ENCODE results near the gene MRPL21.

MRPL21 gene

GRCh38 chr11:68941324-68942094 is 37.9 kb upstream of the MRPL21 start:
- Histone ChIP-seq H3K4me1 (no peaks in the 10 kb centered on the region), H3K79me2 (no peaks in the 10 kb centered on the region), H3K27me3 (ENCODE audit: control insufficient read depth, insufficient read depth, low read length) (no peaks in the 10 kb centered on the region), H3K9me3 (ENCODE audit: control insufficient read depth, low read length) (no peaks in the 10 kb centered on the region), H3K27ac (no peak overlapping the region), H3K4me3 (ENCODE audit: low read depth, low read length) (no peak overlapping the region), H3K36me3 (ENCODE audit: control insufficient read depth, insufficient read depth, low read length) (no peaks in the 10 kb centered on the region), H3K9ac (no peak overlapping the region), H2AFZ (no peak overlapping the region), H3K4me2 (ENCODE audit: low read length) (no peak overlapping the region)
- TF ChIP-seq CTCF (IDR thresholded peaks at IDR 0.05) = no peak

GRCh38 chr11:68940651-68941323 is 37.2 kb upstream of the MRPL21 start:
- Histone ChIP-seq H3K36me3 (ENCODE audit: control insufficient read depth, insufficient read depth, low read length) (no peaks in the 10 kb centered on the region), H3K4me3 (ENCODE audit: low read depth, low read length) (no peak overlapping the region), H3K27me3 (ENCODE audit: control insufficient read depth, insufficient read depth, low read length) (no peaks in the 10 kb centered on the region), H3K4me1 (no peaks in the 10 kb centered on the region), H3K9ac (no peak overlapping the region), H2AFZ (no peak overlapping the region), H3K27ac (no peak overlapping the region), H3K79me2 (no peaks in the 10 kb centered on the region), H3K4me2 (ENCODE audit: low read length) (no peak overlapping the region), H3K9me3 (ENCODE audit: control insufficient read depth, low read length) (no peaks in the 10 kb centered on the region)
- TF ChIP-seq CTCF (IDR thresholded peaks at IDR 0.05) = no peak

- Histone ChIP-seq H3K9me3 (ENCODE audit: control insufficient read depth, low read length) (no peaks in the 10 kb centered on the region), H3K4me2 (ENCODE audit: low read length) (no peak overlapping the region), H2AFZ (no peak overlapping the region), H3K4me3 (ENCODE audit: low read depth, low read length) (no peak overlapping the region), H3K9ac (no peak overlapping the region), H3K27me3 (ENCODE audit: control insufficient read depth, insufficient read depth, low read length) (no peaks in the 10 kb centered on the region), H3K79me2 (no peaks in the 10 kb centered on the region), H3K27ac (no peak overlapping the region), H3K4me1 (no peaks in the 10 kb centered on the region), H3K36me3 (ENCODE audit: control insufficient read depth, insufficient read depth, low read length) (no peaks in the 10 kb centered on the region)
- no peak for TF ChIP-seq CTCF (IDR thresholded peaks at IDR 0.05)
Measured at GRCh38 chr11:68939583-68940555, 36.2 kb upstream of the MRPL21 start.

- no peak for TF ChIP-seq CTCF (IDR thresholded peaks at IDR 0.05)
- Histone ChIP-seq H3K79me2 (no peaks in the 10 kb centered on the region), H3K27me3 (ENCODE audit: control insufficient read depth, insufficient read depth, low read length) (no peaks in the 10 kb centered on the region), H3K9me3 (ENCODE audit: control insufficient read depth, low read length) (no peaks in the 10 kb centered on the region), H3K4me1 (no peaks in the 10 kb centered on the region), H3K4me3 (ENCODE audit: low read depth, low read length) (no peak overlapping the region), H3K36me3 (ENCODE audit: control insufficient read depth, insufficient read depth, low read length) (no peaks in the 10 kb centered on the region), H3K27ac (no peak overlapping the region), H3K4me2 (ENCODE audit: low read length) (no peak overlapping the region), H3K9ac (no peak overlapping the region), H2AFZ (no peak overlapping the region)
Measured at GRCh38 chr11:68938816-68939582, 35.4 kb upstream of the MRPL21 start.

Data from parathyroid adenoma (tissue), 2 donors.